ENCODE results near the gene NOS1AP.

GRCh38 chr1:162373072-162373427, 303.6 kb downstream of the NOS1AP start:
- TF ChIP-seq CTCF (IDR thresholded peaks at IDR 0.05) (no peak), POLR2A (IDR thresholded peaks at IDR 0.05) (no peak)

Measured in lower leg skin (tissue), 3 donors.